Measurements from ENCODE around the gene GAL3ST2.

- TF ChIP-seq CTCF (conservative IDR thresholded peaks at IDR 0.05; ENCODE audit: low read depth, low read length), result no peak
- TF ChIP-seq EZH2phosphoT487 (IDR thresholded peaks at IDR 0.05; ENCODE audit: borderline replicate concordance, low read length), result no peak
Observed at GRCh38 chr2:241812730-241813643, 36.4 kb downstream of the GAL3ST2 start.

All from PC-3 (cell line).